WTC11 (cell line): ENCODE measurements around the gene NPDC1. TPM values are rescaled to one million over a fixed set of nuclear protein-coding genes. Genes with fewer than 3 reads are reported as not detected.

Experiments
- ATAC-seq: fragments of 200-7000 bp; cut with Tn5 transposase; 2 replicates; pipeline ENCODE4 v1.10.0; 2021; ENCODE audit warnings: mild to moderate bottlenecking, moderate library complexity
- CTCF ChIA-PET: fragments of 300-600 bp; sonication (Branson Sonifier 250); formaldehyde crosslinking; loops from one replicate; lab custom pipeline; 2021; ENCODE audit warnings: antibody characterized with exemption; lab: Charles Lee
- POLR2A ChIA-PET: fragments of 350-600 bp; sonication (Branson Sonifier 250); formaldehyde crosslinking; loops from one replicate; lab custom pipeline; 2021; ENCODE audit warnings: antibody characterized with exemption; lab: Charles Lee
- DNase-seq: peaks from one replicate; pipeline ENCODE4 v3.0.0; 2021; ENCODE audit warnings: low spot score
- H3K27ac Mint-ChIP-seq: 2 replicates; pipeline ENCODE4 v1.8.0; 2021; ENCODE audit warnings: mixed read lengths
- H3K27me3 Mint-ChIP-seq: 2 replicates; pipeline ENCODE4 v1.8.0; 2021; ENCODE audit warnings: low read depth, mild to moderate bottlenecking, moderate library complexity, mixed read lengths
- H3K36me3 Mint-ChIP-seq: 2 replicates; pipeline ENCODE4 v1.8.0; 2021; ENCODE audit warnings: mixed read lengths
- H3K4me1 Mint-ChIP-seq: 2 replicates; pipeline ENCODE4 v1.8.0; 2022; ENCODE audit warnings: mixed read lengths
- H3K4me3 Mint-ChIP-seq: 2 replicates; pipeline ENCODE4 v1.8.0; 2021; ENCODE audit warnings: mild to moderate bottlenecking, moderate library complexity, mixed read lengths
- H3K9me3 Mint-ChIP-seq: 2 replicates; pipeline ENCODE4 v1.8.0; 2021; ENCODE audit warnings: mixed read lengths
- ATF1 ChIP-seq: sonication (generic); formaldehyde crosslinking; IDR thresholded peaks from 2 replicates; pipeline ENCODE4 v1.8.1; 2023; ENCODE audit warnings: mild to moderate bottlenecking, moderate library complexity, missing genetic modification reagents
- CREM ChIP-seq: sonication (generic); formaldehyde crosslinking; IDR thresholded peaks from 2 replicates; pipeline ENCODE4 v1.8.1; 2022; ENCODE audit warnings: mild to moderate bottlenecking, missing genetic modification reagents, moderate library complexity
- EMX1 ChIP-seq: fragments of 250-450 bp; sonication (Bioruptor Pico); IDR thresholded peaks from 2 replicates; pipeline ENCODE4 v1.8.0; 2021; ENCODE audit warnings: mild to moderate bottlenecking
- GABPB1 ChIP-seq: sonication (generic); formaldehyde crosslinking; IDR thresholded peaks from 2 replicates; pipeline ENCODE4 v1.8.1; 2023; ENCODE audit warnings: mild to moderate bottlenecking, missing genetic modification reagents
- IRF1 ChIP-seq: sonication (generic); formaldehyde crosslinking; IDR thresholded peaks from 2 replicates; pipeline ENCODE4 v1.8.0; 2023; ENCODE audit warnings: missing genetic modification reagents
- KAT7 ChIP-seq: sonication (generic); formaldehyde crosslinking; IDR thresholded peaks from 2 replicates; pipeline ENCODE4 v1.8.1; 2023; ENCODE audit warnings: missing genetic modification reagents, mild to moderate bottlenecking, borderline replicate concordance
- MAX ChIP-seq: sonication (generic); formaldehyde crosslinking; IDR thresholded peaks from 2 replicates; pipeline ENCODE4 v1.8.0; 2022; ENCODE audit warnings: mild to moderate bottlenecking, missing genetic modification reagents
- MLX ChIP-seq: sonication (generic); formaldehyde crosslinking; IDR thresholded peaks from 2 replicates; pipeline ENCODE4 v1.8.1; 2023; ENCODE audit warnings: mild to moderate bottlenecking, missing genetic modification reagents, moderate library complexity
- NFYB ChIP-seq: sonication (generic); formaldehyde crosslinking; conservative IDR thresholded peaks from 2 replicates; pipeline ENCODE4 v1.8.0; 2022; ENCODE audit warnings: low read depth, missing genetic modification reagents
- RELA ChIP-seq: sonication (generic); formaldehyde crosslinking; IDR thresholded peaks from 2 replicates; pipeline ENCODE4 v1.8.1; 2022; ENCODE audit warnings: missing genetic modification reagents, mild to moderate bottlenecking, borderline replicate concordance
- RORB ChIP-seq: fragments of 250-450 bp; sonication (Bioruptor Pico); IDR thresholded peaks from 2 replicates; pipeline ENCODE4 v1.9.0; 2021; ENCODE audit warnings: mild to moderate bottlenecking
- SP1 ChIP-seq: sonication (generic); formaldehyde crosslinking; conservative IDR thresholded peaks from 2 replicates; pipeline ENCODE4 v1.8.1; 2022; ENCODE audit warnings: missing genetic modification reagents
- ZBTB21 ChIP-seq: sonication (generic); formaldehyde crosslinking; IDR thresholded peaks from 2 replicates; pipeline ENCODE4 v1.8.1; 2023; ENCODE audit warnings: mild to moderate bottlenecking, missing genetic modification reagents, borderline replicate concordance
- ZNF138 ChIP-seq: sonication (generic); formaldehyde crosslinking; conservative IDR thresholded peaks from 2 replicates; pipeline ENCODE4 v1.8.1; 2022; ENCODE audit warnings: mild to moderate bottlenecking, moderate library complexity, missing genetic modification reagents
- ZNF219 ChIP-seq: sonication (generic); formaldehyde crosslinking; IDR thresholded peaks from 2 replicates; pipeline ENCODE4 v1.8.0; 2023; ENCODE audit warnings: missing genetic modification reagents, mild to moderate bottlenecking, borderline replicate concordance
- ZNF317 ChIP-seq: sonication (generic); formaldehyde crosslinking; IDR thresholded peaks from 2 replicates; pipeline ENCODE4 v1.8.1; 2023; ENCODE audit warnings: low read depth, mild to moderate bottlenecking, moderate library complexity, missing genetic modification reagents, borderline replicate concordance
- ZNF671 ChIP-seq: fragments of 250-450 bp; sonication (Bioruptor Pico); IDR thresholded peaks from 2 replicates; pipeline ENCODE4 v1.8.0; 2021; ENCODE audit warnings: mild to moderate bottlenecking
- total RNA-seq: library from RNA; stranded (reverse); gene quantifications from 3 replicates; pipeline ENCODE4 v1.2.3, GENCODE V29; 2021
- TF ChIP-seq, protein P1 (sequence below): sonication (generic); formaldehyde crosslinking; IDR thresholded peaks from 2 replicates; pipeline ENCODE4 v1.8.0; 2022; ENCODE audit warnings: mild to moderate bottlenecking, missing genetic modification reagents
- TF ChIP-seq, protein P2 (sequence below): fragments of 250-450 bp; sonication (Bioruptor Pico); IDR thresholded peaks from 2 replicates; pipeline ENCODE4 v2.1.2; 2022; ENCODE audit warnings: mild to moderate bottlenecking, moderate library complexity

NPDC1 gene
- total RNA-seq, 1 experiment from 2014 or later = 64.3 TPM

GRCh38 chr9:137067860-137068538, 22.0 kb upstream of the NPDC1 start (continued):
- no peak; the same call in 1 of the 2 replicates for TF ChIP-seq GABPB1
- TF ChIP-seq RELA = no peak
- TF ChIP-seq ZNF671 (CRISPR knock-in tag) = no peak
- no peak for TF ChIP-seq ATF1
- no peak for TF ChIP-seq RORB (CRISPR knock-in tag)
- TF ChIP-seq KAT7 = no peak
- TF ChIP-seq ZBTB21 (CRISPR knock-in tag) = no peak
- 0 out of 2 replicates have a peak, but pooled peaks have one; percentile 25 for TF ChIP-seq SP1 (CRISPR knock-in tag)

DNA sequence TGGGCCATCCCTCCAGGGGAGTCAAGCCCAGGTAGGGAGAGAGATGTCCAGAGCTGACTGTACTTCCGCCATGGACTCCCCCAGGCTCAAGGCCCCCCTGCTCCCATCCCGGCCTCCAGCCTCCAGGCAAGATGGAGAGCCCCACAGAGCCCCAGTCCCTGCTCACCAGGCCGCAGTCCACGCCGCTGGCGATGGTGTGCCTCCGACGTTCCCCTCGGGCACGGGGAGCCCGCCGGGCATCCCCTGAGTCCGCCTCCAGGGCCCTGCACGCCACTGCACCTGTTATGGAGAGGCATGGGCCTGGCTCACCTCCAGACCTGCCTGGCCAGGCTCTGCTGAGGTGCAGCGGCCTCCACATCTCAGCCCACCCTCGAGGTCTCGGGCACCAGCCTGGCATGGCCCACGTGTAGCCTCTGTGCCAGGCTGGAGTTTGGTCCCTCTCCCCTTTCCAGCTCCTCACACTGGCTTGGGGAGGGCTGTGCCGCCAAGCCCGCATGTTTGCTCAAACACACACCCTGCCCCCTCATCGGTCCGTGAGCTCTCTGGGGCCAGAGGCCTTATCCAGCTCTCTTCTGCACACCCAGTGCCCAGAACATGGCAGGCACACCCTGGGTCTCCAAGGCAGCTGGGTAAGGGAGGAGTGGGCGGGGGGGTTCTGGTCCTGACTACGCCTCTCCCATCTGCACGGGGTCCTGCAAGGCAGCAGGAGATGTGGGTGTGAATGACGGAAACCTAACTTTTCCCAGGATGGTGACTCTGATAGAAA, 20.3 kb upstream of the NPDC1 start:
- H3K27ac Mint-ChIP-seq = no peak overlapping the region
- TF ChIP-seq CREM (CRISPR knock-in tag) (no peak), NFYB (CRISPR knock-in tag) (no peak), MLX (CRISPR knock-in tag) (no peak), ZNF219 (no peak)
- TF ChIP-seq, protein P1, sequence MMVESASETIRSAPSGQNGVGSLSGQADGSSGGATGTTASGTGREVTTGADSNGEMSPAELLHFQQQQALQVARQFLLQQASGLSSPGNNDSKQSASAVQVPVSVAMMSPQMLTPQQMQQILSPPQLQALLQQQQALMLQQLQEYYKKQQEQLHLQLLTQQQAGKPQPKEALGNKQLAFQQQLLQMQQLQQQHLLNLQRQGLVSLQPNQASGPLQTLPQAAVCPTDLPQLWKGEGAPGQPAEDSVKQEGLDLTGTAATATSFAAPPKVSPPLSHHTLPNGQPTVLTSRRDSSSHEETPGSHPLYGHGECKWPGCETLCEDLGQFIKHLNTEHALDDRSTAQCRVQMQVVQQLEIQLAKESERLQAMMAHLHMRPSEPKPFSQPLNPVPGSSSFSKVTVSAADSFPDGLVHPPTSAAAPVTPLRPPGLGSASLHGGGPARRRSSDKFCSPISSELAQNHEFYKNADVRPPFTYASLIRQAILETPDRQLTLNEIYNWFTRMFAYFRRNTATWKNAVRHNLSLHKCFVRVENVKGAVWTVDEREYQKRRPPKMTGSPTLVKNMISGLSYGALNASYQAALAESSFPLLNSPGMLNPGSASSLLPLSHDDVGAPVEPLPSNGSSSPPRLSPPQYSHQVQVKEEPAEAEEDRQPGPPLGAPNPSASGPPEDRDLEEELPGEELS = no peak
- TF ChIP-seq, protein P2, sequence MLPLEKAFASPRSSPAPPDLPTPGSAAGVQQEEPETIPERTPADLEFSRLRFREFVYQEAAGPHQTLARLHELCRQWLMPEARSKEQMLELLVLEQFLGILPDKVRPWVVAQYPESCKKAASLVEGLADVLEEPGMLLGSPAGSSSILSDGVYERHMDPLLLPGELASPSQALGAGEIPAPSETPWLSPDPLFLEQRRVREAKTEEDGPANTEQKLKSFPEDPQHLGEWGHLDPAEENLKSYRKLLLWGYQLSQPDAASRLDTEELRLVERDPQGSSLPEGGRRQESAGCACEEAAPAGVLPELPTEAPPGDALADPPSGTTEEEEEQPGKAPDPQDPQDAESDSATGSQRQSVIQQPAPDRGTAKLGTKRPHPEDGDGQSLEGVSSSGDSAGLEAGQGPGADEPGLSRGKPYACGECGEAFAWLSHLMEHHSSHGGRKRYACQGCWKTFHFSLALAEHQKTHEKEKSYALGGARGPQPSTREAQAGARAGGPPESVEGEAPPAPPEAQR = no peak
- H3K27me3 Mint-ChIP-seq = peaks cover 3% of the 10 kb centered on the region; the same call in 1 of the 2 replicates
- ATAC-seq (no peak), DNase-seq (no peak)
- H3K4me3 Mint-ChIP-seq = no peak overlapping the region
- peaks cover 17% of the 10 kb centered on the region for H3K4me1 Mint-ChIP-seq
- CTCF ChIA-PET = interaction anchor here (0.7 to 10.4 kb wide), 10 partner anchors 10 to 171 kb away, joined by 3 to 240 read pairs (median 20); partner anchors contain the start of genes ENTPD2, MAN1B1 and SSNA1
- no peaks in the 10 kb centered on the region for H3K9me3 Mint-ChIP-seq
- peaks cover 3% of the 10 kb centered on the region for H3K36me3 Mint-ChIP-seq
- POLR2A ChIA-PET = interaction anchor here (0.9 to 1.0 kb wide), 2 partner anchors 20 to 21 kb away, joined by 3 read pairs; partner anchors contain the start of gene MAN1B1

DNA sequence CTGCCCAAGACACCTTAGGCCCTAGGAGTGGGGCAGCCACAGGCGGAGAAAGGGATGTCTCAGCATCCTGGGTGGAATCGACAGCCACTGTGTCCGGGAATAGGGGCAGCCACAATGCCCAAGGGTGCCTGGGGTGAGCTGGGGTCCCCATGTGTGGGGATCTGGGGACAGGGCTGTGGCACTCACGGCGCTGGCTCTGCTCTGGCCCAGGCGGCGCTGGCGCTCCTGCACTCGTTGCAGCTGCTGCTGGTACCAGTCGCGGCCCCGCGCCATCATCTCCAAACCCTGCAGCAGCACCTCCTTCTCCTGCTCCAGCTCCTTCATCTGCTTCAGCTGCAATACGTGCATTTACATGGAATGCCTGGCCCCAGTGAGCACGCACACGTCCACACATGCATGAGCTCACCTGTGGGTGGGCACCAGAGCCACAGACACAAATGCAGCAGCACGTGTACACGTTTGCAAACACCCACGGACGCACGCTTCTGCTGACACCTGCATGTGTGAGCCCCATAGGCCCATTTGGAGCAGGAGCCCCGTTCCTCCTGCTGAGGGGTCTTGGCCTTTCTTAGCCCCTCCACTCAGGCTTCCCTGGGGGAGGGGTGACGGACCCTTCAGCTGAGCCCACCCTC, 19.5 kb upstream of the NPDC1 start:
- H3K27me3 Mint-ChIP-seq = peaks cover 6% of the 10 kb centered on the region
- peak overlapping the region; percentile 60 for H3K27ac Mint-ChIP-seq
- no peak for DNase-seq
- peaks cover 3% of the 10 kb centered on the region for H3K36me3 Mint-ChIP-seq
- POLR2A ChIA-PET = interaction anchor here (0.9 to 1.0 kb wide), 2 partner anchors 19 to 21 kb away, joined by 3 read pairs; partner anchors contain the start of gene MAN1B1
- no peaks in the 10 kb centered on the region for H3K9me3 Mint-ChIP-seq
- CTCF ChIA-PET = interaction anchor here (1.2 to 10.4 kb wide), 11 partner anchors 9 to 187 kb away, joined by 3 to 240 read pairs (median 12); partner anchors contain the start of genes ENTPD2, MAN1B1, NPDC1 and RNF208
- no peak for ATAC-seq
- peaks cover 12% of the 10 kb centered on the region for H3K4me1 Mint-ChIP-seq
- H3K4me3 Mint-ChIP-seq = no peak overlapping the region
- TF ChIP-seq ZNF138 (CRISPR knock-in tag) (no peak), ZNF317 (CRISPR knock-in tag) (no peak), ZBTB21 (CRISPR knock-in tag) (no peak), IRF1 (CRISPR knock-in tag) (no peak), MAX (no peak), EMX1 (CRISPR knock-in tag) (no peak), MLX (CRISPR knock-in tag) (no peak), NFYB (CRISPR knock-in tag) (no peak), KAT7 (no peak), SP1 (CRISPR knock-in tag) (no peak)
- TF ChIP-seq, protein P2 = no peak
- TF ChIP-seq, all 79 proteins: peak for 0
